ENCODE results near the gene BHLHE40. TPM values are rescaled to one million over a fixed set of nuclear protein-coding genes. Genes with fewer than 3 reads are reported as not detected.

BHLHE40 gene
- total and polyA plus RNA-seq, 10 of the 15 experiments (the other 5 are each of a cell fraction or from before 2014, with no cell fraction given) = 25.2 to 106 (median 51.4) TPM

- TF ChIP-seq BCLAF1 (IDR thresholded peaks at IDR 0.05) (no peak), BHLHE40 (IDR thresholded peaks at IDR 0.05; ENCODE audit: borderline replicate concordance in 1 of 2, low read depth in 2 of 2, low read length in 1 of 2) (peak; percentile 55 to 60; a peak in 3 of 4 replicates), PAX5 (IDR thresholded peaks at IDR 0.05; ENCODE audit: borderline replicate concordance, low read depth, low read length) (no peak; the same call in 1 of the 2 replicates), POLR2A (IDR thresholded peaks at IDR 0.05; ENCODE audit: low read depth, low read length) (no peak), CEBPZ (IDR thresholded peaks at IDR 0.05; ENCODE audit: low read depth, low read length) (no peak), CHD2 (IDR thresholded peaks at IDR 0.05; ENCODE audit: borderline replicate concordance, low read depth, low read length) (no peak), MEF2B (IDR thresholded peaks at IDR 0.05; ENCODE audit: partially characterized antibody, poor library complexity, severe bottlenecking) (no peak), MTA3 (IDR thresholded peaks at IDR 0.05; ENCODE audit: borderline replicate concordance, low read length) (no peak; the same call in 1 of the 2 replicates), CBFB (IDR thresholded peaks at IDR 0.05; ENCODE audit: low read depth) (no peak), BCL11A (IDR thresholded peaks at IDR 0.05; ENCODE audit: low read depth, low read length) (no peak), ZNF207 (IDR thresholded peaks at IDR 0.05; ENCODE audit: borderline replicate concordance) (no peak), SKIL (IDR thresholded peaks at IDR 0.05; ENCODE audit: low read depth, poor library complexity, severe bottlenecking) (no peak), PRDM15 (CRISPR knock-in tag; IDR thresholded peaks at IDR 0.05) (no peak), TBL1XR1 (IDR thresholded peaks at IDR 0.05; ENCODE audit: low read depth, low read length) (no peak)
Measured at GRCh38 chr3:5022966-5023776, 43.9 kb downstream of the BHLHE40 start (continued).

Measured in GM12878 (cell line).